Measurements from ENCODE around the gene FNDC1.

The FNDC1 gene

DNA sequence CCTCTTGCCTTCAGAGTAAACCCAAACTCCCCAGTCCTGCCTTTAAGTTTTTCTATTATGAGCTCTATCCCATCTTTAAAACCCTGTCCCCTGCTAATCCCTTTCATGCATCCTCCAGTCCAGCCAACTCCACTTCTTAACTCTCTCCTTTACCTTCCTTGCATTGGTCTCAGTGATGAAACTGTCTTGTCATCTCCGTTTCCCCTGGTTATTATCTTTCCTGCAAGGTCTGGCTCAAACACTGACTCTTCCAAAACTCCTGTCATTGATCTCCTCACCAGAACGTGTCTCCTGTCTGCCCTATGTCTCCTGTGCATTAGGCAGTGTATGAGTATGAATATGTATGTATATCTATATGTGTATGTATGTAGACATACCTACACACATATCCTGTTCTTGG lies 11.8 kb upstream of the FNDC1 start:
- Histone ChIP-seq H3K27me3 (ENCODE audit: control insufficient read depth, low read length) (no peaks in the 10 kb centered on the region), H3K4me1 (ENCODE audit: control insufficient read depth, low read length) (peaks cover 5% of the 10 kb centered on the region; the same call in 1 of the 2 replicates), H3K79me2 (ENCODE audit: control insufficient read depth, low read length) (no peaks in the 10 kb centered on the region), H3K9me3 (ENCODE audit: control insufficient read depth, insufficient read depth, low read length) (peaks cover 6% of the 10 kb centered on the region), H3K36me3 (ENCODE audit: control insufficient read depth, low read length) (no peaks in the 10 kb centered on the region), H3K4me3 (ENCODE audit: low read length) (no peak overlapping the region), H3K27ac (ENCODE audit: low read depth, low read length) (no peak overlapping the region), H3F3A (ENCODE audit: control insufficient read depth, insufficient read depth) (no peaks in the 10 kb centered on the region), H3K9me2 (replicated peaks; ENCODE audit: control insufficient read depth, low read length) (no peaks in the 10 kb centered on the region), H3K4me2 (ENCODE audit: low read length) (no peak overlapping the region), H4K20me1 (ENCODE audit: control insufficient read depth, insufficient read depth, low read depth, low read length) (no peaks in the 10 kb centered on the region)
- TF ChIP-seq, protein P1, sequence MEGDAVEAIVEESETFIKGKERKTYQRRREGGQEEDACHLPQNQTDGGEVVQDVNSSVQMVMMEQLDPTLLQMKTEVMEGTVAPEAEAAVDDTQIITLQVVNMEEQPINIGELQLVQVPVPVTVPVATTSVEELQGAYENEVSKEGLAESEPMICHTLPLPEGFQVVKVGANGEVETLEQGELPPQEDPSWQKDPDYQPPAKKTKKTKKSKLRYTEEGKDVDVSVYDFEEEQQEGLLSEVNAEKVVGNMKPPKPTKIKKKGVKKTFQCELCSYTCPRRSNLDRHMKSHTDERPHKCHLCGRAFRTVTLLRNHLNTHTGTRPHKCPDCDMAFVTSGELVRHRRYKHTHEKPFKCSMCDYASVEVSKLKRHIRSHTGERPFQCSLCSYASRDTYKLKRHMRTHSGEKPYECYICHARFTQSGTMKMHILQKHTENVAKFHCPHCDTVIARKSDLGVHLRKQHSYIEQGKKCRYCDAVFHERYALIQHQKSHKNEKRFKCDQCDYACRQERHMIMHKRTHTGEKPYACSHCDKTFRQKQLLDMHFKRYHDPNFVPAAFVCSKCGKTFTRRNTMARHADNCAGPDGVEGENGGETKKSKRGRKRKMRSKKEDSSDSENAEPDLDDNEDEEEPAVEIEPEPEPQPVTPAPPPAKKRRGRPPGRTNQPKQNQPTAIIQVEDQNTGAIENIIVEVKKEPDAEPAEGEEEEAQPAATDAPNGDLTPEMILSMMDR (IDR thresholded peaks at IDR 0.05; ENCODE audit: low read depth, low read length, poor library complexity, severe bottlenecking) = no peak
- no peak for TF ChIP-seq EZH2phosphoT487 (IDR thresholded peaks at IDR 0.05; ENCODE audit: borderline replicate concordance, low read length)

DNA sequence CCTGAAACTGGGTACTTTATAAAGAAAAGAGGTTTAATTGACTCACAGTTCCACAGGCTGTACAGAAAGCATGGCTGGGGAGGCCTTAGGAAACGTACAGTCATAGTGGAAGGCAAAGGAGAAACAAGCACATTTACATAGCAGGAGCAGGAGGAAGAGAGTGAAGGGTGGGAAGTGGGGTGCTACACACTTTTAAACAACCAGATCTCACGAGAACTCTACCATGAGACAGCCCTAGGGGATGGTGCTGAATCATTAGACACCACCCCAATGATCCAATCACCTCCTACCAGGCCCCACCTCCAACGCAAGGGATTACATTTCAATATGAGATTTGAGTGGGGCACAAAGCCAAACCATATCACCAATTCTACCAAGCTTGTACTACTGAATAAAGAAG lies 7.4 kb upstream of the FNDC1 start:
- no peaks in the 10 kb centered on the region for H3K79me2 ChIP-seq (ENCODE audit: control insufficient read depth, low read length)
- TF ChIP-seq, protein P1 (IDR thresholded peaks at IDR 0.05; ENCODE audit: low read depth, low read length, poor library complexity, severe bottlenecking) = no peak
- H3K36me3 ChIP-seq (ENCODE audit: control insufficient read depth, low read length) = no peaks in the 10 kb centered on the region
- no peak overlapping the region for H3K4me3 ChIP-seq (ENCODE audit: low read length)
- H4K20me1 ChIP-seq (ENCODE audit: control insufficient read depth, insufficient read depth, low read depth, low read length) = no peaks in the 10 kb centered on the region
- H3K27ac ChIP-seq (ENCODE audit: low read depth, low read length) = no peak overlapping the region
- H3K4me2 ChIP-seq (ENCODE audit: low read length) = no peak overlapping the region
- H3K9me3 ChIP-seq (ENCODE audit: control insufficient read depth, insufficient read depth, low read length) = peaks cover 3% of the 10 kb centered on the region
- H3K4me1 ChIP-seq (ENCODE audit: control insufficient read depth, low read length) = peaks cover 5% of the 10 kb centered on the region; the same call in 1 of the 2 replicates
- no peaks in the 10 kb centered on the region for H3F3A ChIP-seq (ENCODE audit: control insufficient read depth, insufficient read depth)
- H3K9me2 ChIP-seq (replicated peaks; ENCODE audit: control insufficient read depth, low read length) = no peaks in the 10 kb centered on the region
- peaks cover 20% of the 10 kb centered on the region for H3K27me3 ChIP-seq (ENCODE audit: control insufficient read depth, low read length)

DNA sequence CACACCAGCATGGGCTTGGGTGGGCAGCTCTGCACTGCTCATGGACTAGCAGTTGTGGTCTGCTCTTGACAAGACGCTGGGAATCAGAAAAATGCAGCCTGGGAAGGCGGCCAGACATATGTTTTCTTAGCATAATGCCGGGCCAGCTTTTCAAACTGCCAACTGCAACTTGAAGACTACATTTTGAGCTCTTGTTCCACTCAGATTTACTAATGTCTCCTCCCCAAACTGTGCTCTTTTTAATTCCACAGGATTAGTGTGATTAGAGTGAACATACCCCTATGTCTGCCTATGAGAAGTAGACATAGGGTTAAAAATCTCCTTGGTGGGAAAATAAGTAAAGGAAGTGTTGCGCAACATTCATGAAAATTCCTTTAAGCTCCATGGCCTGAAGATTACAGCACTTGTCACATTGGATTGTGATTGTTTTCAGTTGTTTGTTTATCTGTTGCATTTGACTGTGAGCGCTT lies 5.3 kb upstream of the FNDC1 start:
- Histone ChIP-seq H3K4me3 (ENCODE audit: low read length) (no peak overlapping the region), H3F3A (ENCODE audit: control insufficient read depth, insufficient read depth) (no peaks in the 10 kb centered on the region), H3K36me3 (ENCODE audit: control insufficient read depth, low read length) (no peaks in the 10 kb centered on the region), H4K20me1 (ENCODE audit: control insufficient read depth, insufficient read depth, low read depth, low read length) (no peaks in the 10 kb centered on the region), H3K27me3 (ENCODE audit: control insufficient read depth, low read length) (peaks cover 41% of the 10 kb centered on the region), H3K27ac (ENCODE audit: low read depth, low read length) (no peak overlapping the region), H3K9me2 (replicated peaks; ENCODE audit: control insufficient read depth, low read length) (no peaks in the 10 kb centered on the region), H3K4me2 (ENCODE audit: low read length) (no peak overlapping the region), H3K4me1 (ENCODE audit: control insufficient read depth, low read length) (peaks cover 10% of the 10 kb centered on the region), H3K9me3 (ENCODE audit: control insufficient read depth, insufficient read depth, low read length) (no peaks in the 10 kb centered on the region), H3K79me2 (ENCODE audit: control insufficient read depth, low read length) (no peaks in the 10 kb centered on the region)
- no peak for TF ChIP-seq EZH2phosphoT487 (IDR thresholded peaks at IDR 0.05; ENCODE audit: borderline replicate concordance, low read length)
- TF ChIP-seq, protein P1 (IDR thresholded peaks at IDR 0.05; ENCODE audit: low read depth, low read length, poor library complexity, severe bottlenecking) = no peak
